HepG2 (cell line): ENCODE measurements around the gene YY1. TPM values are rescaled to one million over a fixed set of nuclear protein-coding genes. Genes with fewer than 3 reads are reported as not detected.

Source experiments
- ASH2L ChIP-seq: fragments of 300-600, 200-600 bp; sonication (generic); IDR thresholded peaks from 2 replicates; pipeline ENCODE4 v1.7.0; 2017; ENCODE audit warnings: low read depth, mild to moderate bottlenecking, moderate library complexity, mixed read lengths, low read length; ENCODE audit not compliant: insufficient read length
- BORCS8-MEF2B ChIP-seq: sonication (generic); formaldehyde crosslinking; IDR thresholded peaks from 2 replicates; pipeline ENCODE4 v1.8.0; 2022; ENCODE audit warnings: mild to moderate bottlenecking, missing genetic modification reagents
- LCORL ChIP-seq, 2 experiments: fragments of 450-650 bp in 1 of 2; sonication (generic) in 1 of 2; formaldehyde crosslinking in 1 of 2; IDR thresholded peaks; 2 replicates each; pipeline versions ENCODE4 v1.5.0 to v1.6.1; 2017 to 2020; ENCODE audit warnings: antibody characterized with exemption in 1 of 2, missing genetic modification reagents in 1 of 2
- PRDM15 ChIP-seq: sonication (generic); formaldehyde crosslinking; IDR thresholded peaks from 2 replicates; pipeline ENCODE4 v1.4.0; 2020; ENCODE audit warnings: missing genetic modification reagents
- RARA ChIP-seq: IDR thresholded peaks from 2 replicates; pipeline ENCODE4 v1.6.1; 2016; ENCODE audit warnings: missing genetic modification reagents, missing compliant biosample characterization
- RARG ChIP-seq: sonication (generic); formaldehyde crosslinking; IDR thresholded peaks from 2 replicates; pipeline ENCODE4 v1.4.0; 2020; ENCODE audit warnings: low read depth, mild to moderate bottlenecking, missing genetic modification reagents
- TOPORS ChIP-seq: sonication (generic); formaldehyde crosslinking; IDR thresholded peaks from 2 replicates; pipeline ENCODE4 v1.8.0; 2023; ENCODE audit warnings: mild to moderate bottlenecking, missing genetic modification reagents
- ZBED4 ChIP-seq: sonication (generic); formaldehyde crosslinking; IDR thresholded peaks from 2 replicates; pipeline ENCODE4 v1.4.0; 2020; ENCODE audit warnings: missing genetic modification reagents, borderline replicate concordance
- ZBTB43 ChIP-seq: sonication (generic); formaldehyde crosslinking; conservative IDR thresholded peaks from 2 replicates; pipeline ENCODE4 v1.4.0; 2020; ENCODE audit warnings: missing genetic modification reagents
- ZFP36L1 ChIP-seq: sonication (generic); formaldehyde crosslinking; IDR thresholded peaks from 2 replicates; pipeline ENCODE4 v1.8.0; 2022; ENCODE audit warnings: mild to moderate bottlenecking, missing genetic modification reagents, moderate library complexity
- ZNF652 ChIP-seq: IDR thresholded peaks from 2 replicates; pipeline ENCODE4 v1.6.1; 2016; ENCODE audit warnings: low read depth, borderline replicate concordance
- ZNF746 ChIP-seq: sonication (generic); formaldehyde crosslinking; IDR thresholded peaks from 2 replicates; pipeline ENCODE4 v1.8.0; 2022; ENCODE audit warnings: mild to moderate bottlenecking, missing genetic modification reagents
- ZNF780A ChIP-seq: sonication (generic); formaldehyde crosslinking; IDR thresholded peaks from 2 replicates; pipeline ENCODE4 v1.8.0; 2022; ENCODE audit warnings: mild to moderate bottlenecking, missing genetic modification reagents, moderate library complexity
- ZSCAN12 ChIP-seq: sonication (generic); formaldehyde crosslinking; IDR thresholded peaks from 2 replicates; pipeline ENCODE4 v1.9.0; 2021; ENCODE audit warnings: mild to moderate bottlenecking, missing genetic modification reagents
- polyA plus RNA-seq, 8 experiments: library from polyadenylated mRNA; depleted of rRNA in 3 of 8; stranded (reverse) in 7 of 8; unstranded in 1 of 8; fragments of >200 nt; fragmentation: Illumina TruSeq in 4 of 8; extraction: Trizol in 4 of 8; gene quantifications; 2 replicates each; pipeline versions ENCODE4 v1.2.1 to v1.2.3, GENCODE V29; 2011 to 2016; ENCODE audit warnings: low read depth in 4 of 8, missing spikeins in 1 of 8, mixed read lengths in 1 of 8; ENCODE audit not compliant: insufficient read depth in 1 of 8
- total RNA-seq, 5 experiments: library from RNA; depleted of rRNA; stranded (reverse); fragments of >200 nt; fragmentation: Illumina TruSeq; extraction: Trizol; gene quantifications; 2 replicates each; pipeline ENCODE4 v1.2.3, GENCODE V29; 2016; ENCODE audit warnings: low read depth in 1 of 5
- TF ChIP-seq, protein P1 (sequence below): sonication (generic); formaldehyde crosslinking; conservative IDR thresholded peaks from 2 replicates; pipeline ENCODE4 v1.5.0; 2020; ENCODE audit warnings: missing genetic modification reagents
- TF ChIP-seq, protein P2 (sequence below): sonication (generic); formaldehyde crosslinking; conservative IDR thresholded peaks from 2 replicates; pipeline ENCODE4 v1.8.0; 2022; ENCODE audit warnings: missing genetic modification reagents

Gene YY1
- total and polyA plus RNA-seq, 2 of the 13 experiments (the other 11 are each of a cell fraction or from before 2014, with no cell fraction given) = 29.4 to 68.1 TPM

GRCh38 chr14:100221533-100222223 is 17.3 kb upstream of the YY1 start (continued):
- TF ChIP-seq ZNF746 (CRISPR knock-in tag) = peak; percentile 41; the same call in 1 of the 2 replicates
- TF ChIP-seq BORCS8-MEF2B = no peak
- no peak for TF ChIP-seq ZBTB43
- TF ChIP-seq RARA (CRISPR knock-in tag) = no peak
- TF ChIP-seq ASH2L = peak; percentile 29
- no peak for TF ChIP-seq ZSCAN12 (CRISPR knock-in tag)
- TF ChIP-seq ZNF780A = no peak
- TF ChIP-seq LCORL (IDR thresholded peaks at IDR 0.05) = no peak
- TF ChIP-seq LCORL (CRISPR knock-in tag; IDR thresholded peaks at IDR 0.05) = no peak
- TF ChIP-seq RARG (CRISPR knock-in tag) = no peak
- TF ChIP-seq ZFP36L1 (CRISPR knock-in tag) = no peak
- TF ChIP-seq TOPORS (CRISPR knock-in tag) = no peak
- TF ChIP-seq, protein P1, sequence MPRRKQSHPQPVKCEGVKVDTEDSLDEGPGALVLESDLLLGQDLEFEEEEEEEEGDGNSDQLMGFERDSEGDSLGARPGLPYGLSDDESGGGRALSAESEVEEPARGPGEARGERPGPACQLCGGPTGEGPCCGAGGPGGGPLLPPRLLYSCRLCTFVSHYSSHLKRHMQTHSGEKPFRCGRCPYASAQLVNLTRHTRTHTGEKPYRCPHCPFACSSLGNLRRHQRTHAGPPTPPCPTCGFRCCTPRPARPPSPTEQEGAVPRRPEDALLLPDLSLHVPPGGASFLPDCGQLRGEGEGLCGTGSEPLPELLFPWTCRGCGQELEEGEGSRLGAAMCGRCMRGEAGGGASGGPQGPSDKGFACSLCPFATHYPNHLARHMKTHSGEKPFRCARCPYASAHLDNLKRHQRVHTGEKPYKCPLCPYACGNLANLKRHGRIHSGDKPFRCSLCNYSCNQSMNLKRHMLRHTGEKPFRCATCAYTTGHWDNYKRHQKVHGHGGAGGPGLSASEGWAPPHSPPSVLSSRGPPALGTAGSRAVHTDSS (CRISPR knock-in tag) = no peak
- TF ChIP-seq, protein P2, sequence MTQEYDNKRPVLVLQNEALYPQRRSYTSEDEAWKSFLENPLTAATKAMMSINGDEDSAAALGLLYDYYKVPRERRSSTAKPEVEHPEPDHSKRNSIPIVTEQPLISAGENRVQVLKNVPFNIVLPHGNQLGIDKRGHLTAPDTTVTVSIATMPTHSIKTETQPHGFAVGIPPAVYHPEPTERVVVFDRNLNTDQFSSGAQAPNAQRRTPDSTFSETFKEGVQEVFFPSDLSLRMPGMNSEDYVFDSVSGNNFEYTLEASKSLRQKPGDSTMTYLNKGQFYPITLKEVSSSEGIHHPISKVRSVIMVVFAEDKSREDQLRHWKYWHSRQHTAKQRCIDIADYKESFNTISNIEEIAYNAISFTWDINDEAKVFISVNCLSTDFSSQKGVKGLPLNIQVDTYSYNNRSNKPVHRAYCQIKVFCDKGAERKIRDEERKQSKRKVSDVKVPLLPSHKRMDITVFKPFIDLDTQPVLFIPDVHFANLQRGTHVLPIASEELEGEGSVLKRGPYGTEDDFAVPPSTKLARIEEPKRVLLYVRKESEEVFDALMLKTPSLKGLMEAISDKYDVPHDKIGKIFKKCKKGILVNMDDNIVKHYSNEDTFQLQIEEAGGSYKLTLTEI (CRISPR knock-in tag) = no peak
- no peak for TF ChIP-seq ZNF652 (CRISPR knock-in tag)
- no peak for TF ChIP-seq ZBED4
- TF ChIP-seq PRDM15 (CRISPR knock-in tag) = peak; percentile 56; the same call in 1 of the 2 replicates
